Adrenal gland (tissue), 12 donors: ENCODE measurements around the gene SLC25A47. TPM values are rescaled to one million over a fixed set of nuclear protein-coding genes. Genes with fewer than 3 reads are reported as not detected.
A peak's percentile ranks its signal among the peaks of the same experiment; 100 is the strongest.
"Not testable (repeated sequence)": the region's sequence is repeated elsewhere in the genome, so short reads cannot be mapped to it uniquely, and the experiment has no call there.

Source experiments
- DNase-seq, 7 donors: peaks; one replicate each; pipeline ENCODE4 v3.0.0-alpha.2; 2019 to 2020
- H3K27ac ChIP-seq, 5 donors: fragments of 200-600 bp; sonication (generic) in 4 of 5; 1 replicate in 3 of 5; 2 replicates in 2 of 5; pipeline versions ENCODE4 v1.5.1 to v1.8.0; 2016 to 2020; ENCODE audit warnings: mild to moderate bottlenecking in 1 of 5
- H3K27me3 ChIP-seq: fragments of 200-600 bp; 2 replicates; pipeline ENCODE4 v1.8.0; 2021
- H3K36me3 ChIP-seq, 2 donors: fragments of 200-600 bp; replicated peaks in 1 of 2; 1 replicate in 1 of 2; 2 replicates in 1 of 2; pipeline versions ENCODE4 v1.5.1 to v1.8.0; 2018 to 2022
- H3K4me1 ChIP-seq, 2 donors: fragments of 200-600 bp; replicated peaks in 1 of 2; 1 replicate in 1 of 2; 2 replicates in 1 of 2; pipeline versions ENCODE4 v1.5.1 to v1.8.0; 2018 to 2021
- H3K4me3 ChIP-seq, 4 donors: fragments of 200-600 bp; sonication (generic) in 3 of 4; one replicate each; pipeline ENCODE4 v1.5.1; 2016 to 2018
- H3K9me3 ChIP-seq, 3 donors: fragments of 200-600 bp; sonication (generic) in 1 of 3; replicated peaks in 1 of 3; 1 replicate in 2 of 3; 2 replicates in 1 of 3; pipeline versions ENCODE4 v1.5.1 to v1.8.0; 2016 to 2021
- POLR2A ChIP-seq, 2 donors: fragments of 450-650 bp; IDR thresholded peaks; one replicate each; pipeline ENCODE4 v1.6.1; 2017; ENCODE audit warnings: antibody characterized with exemption in 2 of 2, mild to moderate bottlenecking in 2 of 2, moderate library complexity in 1 of 2
- WGBS, 4 donors: extraction: QIAGEN DNeasy Blood & Tissue Kit in 2 of 4; methylation state at CpG; one replicate each; pipeline versions ENCODE4 v1.1.5 to v1.1.7; 2013 to 2017; 5-methylcytosine and 5-hydroxymethylcytosine counted together
- intact Hi-C, 2 donors: fragments of 100-400 bp; cut with DNase I; formaldehyde crosslinking; loops; one replicate each; pipeline versions ENCODE4 v1.14.1 to v1.15.0; 2022 to 2023
- polyA plus RNA-seq, 3 donors: library from polyadenylated mRNA; stranded (reverse); fragments of 200-250 nt in 2 of 3; fragments of 350-450 nt in 1 of 3; fragmentation: Illumina TruSeq in 1 of 3; extraction: RNeasy Lipid Tissue Mini Kit (QIAGEN cat#74804) in 1 of 3; gene quantifications; one replicate each; pipeline ENCODE4 v1.2.3, GENCODE V29; 2013 to 2014
- total RNA-seq, 9 donors: library from RNA; depleted of rRNA in 4 of 9; stranded (reverse); fragments of >200 nt in 4 of 9; fragments of 120-200 nt in 1 of 9; fragmentation: NEBNext Ultra II Directional in 1 of 9; extraction: Animal tissue kit (Norgen Biotek cat#: 25700) in 1 of 9; gene quantifications; one replicate each; pipeline versions ENCODE4 v1.1.0 to v1.2.4, GENCODE V29; 2013 to 2023
- TF ChIP-seq, protein P1 (sequence below), 6 experiments: fragments of 450-650 bp in 4 of 6; fragments of 200-600 bp in 2 of 6; sonication (generic) in 1 of 6; IDR thresholded peaks; 1 replicate in 5 of 6; 2 replicates in 1 of 6; pipeline versions ENCODE4 v1.5.1 to v1.8.0; 2016 to 2021; ENCODE audit warnings: antibody characterized with exemption in 6 of 6, mild to moderate bottlenecking in 2 of 6, moderate library complexity in 1 of 6
- donor health status: healthy with polysubstance abuse.
- donor health status: Bipolar disorder and iron deficiency.
- donor health status: DM: yes; HTN: yes; CAD: no.
- donor health status: DM: no; HTN: no; CAD: no.
- donor health status: DM: no; HTN: no; CAD: no.
- donor health status: DM: yes; HTN: yes; CAD: no.

SLC25A47 gene
- total and polyA plus RNA-seq, 12 donors: 0.07 to 0.28 (median 0.14) TPM; not detected in 9

DNA sequence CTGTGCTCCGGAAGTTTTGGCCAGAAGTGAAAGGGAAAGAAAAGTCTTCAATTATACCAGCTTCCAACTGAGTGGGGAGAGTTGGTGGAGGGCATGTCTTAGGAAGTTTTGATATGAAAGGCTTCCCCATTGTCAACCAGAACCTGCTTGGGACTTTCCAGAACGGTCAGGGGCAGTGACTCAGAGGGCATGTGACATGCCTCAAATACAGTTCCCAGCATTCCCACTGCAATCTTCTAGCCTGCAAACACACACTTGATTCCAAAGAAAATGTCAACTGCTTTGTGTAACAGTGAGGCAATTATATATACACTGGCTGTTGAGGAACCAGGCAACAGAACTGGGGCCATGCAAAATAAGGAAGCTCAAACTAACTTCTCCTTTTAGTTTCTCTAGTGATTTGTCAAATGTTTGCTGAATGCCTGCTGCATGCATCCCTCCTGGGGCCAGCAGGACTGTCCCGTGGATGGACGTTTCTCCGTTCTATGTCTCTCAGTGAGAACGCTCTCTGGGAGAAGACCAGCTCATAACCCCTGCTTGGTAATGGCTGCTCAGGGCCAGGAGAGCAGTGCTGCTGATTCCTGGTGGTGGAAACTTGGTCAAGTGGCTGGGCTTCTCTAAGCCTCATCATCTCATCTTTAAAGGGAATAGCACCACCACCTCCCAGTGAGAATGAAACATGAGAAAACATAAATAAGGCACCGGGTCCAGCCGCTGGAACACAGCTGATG, 18.3 kb downstream of the SLC25A47 start:
- H3K4me3 ChIP-seq: no peak overlapping the region
- WGBS, 4 donors: 57 to 70% (median 63%) methylated on average over 7 to 8 of the region's 8 CpGs
- H3K4me1 ChIP-seq: peaks cover 17 to 23% of the 10 kb centered on the region in 2 donors
- no peaks in the 10 kb centered on the region for H3K9me3 ChIP-seq
- TF ChIP-seq, protein P1, sequence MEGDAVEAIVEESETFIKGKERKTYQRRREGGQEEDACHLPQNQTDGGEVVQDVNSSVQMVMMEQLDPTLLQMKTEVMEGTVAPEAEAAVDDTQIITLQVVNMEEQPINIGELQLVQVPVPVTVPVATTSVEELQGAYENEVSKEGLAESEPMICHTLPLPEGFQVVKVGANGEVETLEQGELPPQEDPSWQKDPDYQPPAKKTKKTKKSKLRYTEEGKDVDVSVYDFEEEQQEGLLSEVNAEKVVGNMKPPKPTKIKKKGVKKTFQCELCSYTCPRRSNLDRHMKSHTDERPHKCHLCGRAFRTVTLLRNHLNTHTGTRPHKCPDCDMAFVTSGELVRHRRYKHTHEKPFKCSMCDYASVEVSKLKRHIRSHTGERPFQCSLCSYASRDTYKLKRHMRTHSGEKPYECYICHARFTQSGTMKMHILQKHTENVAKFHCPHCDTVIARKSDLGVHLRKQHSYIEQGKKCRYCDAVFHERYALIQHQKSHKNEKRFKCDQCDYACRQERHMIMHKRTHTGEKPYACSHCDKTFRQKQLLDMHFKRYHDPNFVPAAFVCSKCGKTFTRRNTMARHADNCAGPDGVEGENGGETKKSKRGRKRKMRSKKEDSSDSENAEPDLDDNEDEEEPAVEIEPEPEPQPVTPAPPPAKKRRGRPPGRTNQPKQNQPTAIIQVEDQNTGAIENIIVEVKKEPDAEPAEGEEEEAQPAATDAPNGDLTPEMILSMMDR (IDR thresholded peaks at IDR 0.05): no peak
- no peak for TF ChIP-seq POLR2A (IDR thresholded peaks at IDR 0.05)
- H3K27me3 ChIP-seq: no peaks in the 10 kb centered on the region
- intact Hi-C loops: no loop called here
- peaks cover 0 to 35% of the 10 kb centered on the region in 2 donors for H3K36me3 ChIP-seq
- H3K27ac ChIP-seq: peak overlapping the region in 4 of 5 donors; percentile 49 to 90 (median 70)
- DNase-seq: peak; percentile 62 to 86 (median 80)

DNA sequence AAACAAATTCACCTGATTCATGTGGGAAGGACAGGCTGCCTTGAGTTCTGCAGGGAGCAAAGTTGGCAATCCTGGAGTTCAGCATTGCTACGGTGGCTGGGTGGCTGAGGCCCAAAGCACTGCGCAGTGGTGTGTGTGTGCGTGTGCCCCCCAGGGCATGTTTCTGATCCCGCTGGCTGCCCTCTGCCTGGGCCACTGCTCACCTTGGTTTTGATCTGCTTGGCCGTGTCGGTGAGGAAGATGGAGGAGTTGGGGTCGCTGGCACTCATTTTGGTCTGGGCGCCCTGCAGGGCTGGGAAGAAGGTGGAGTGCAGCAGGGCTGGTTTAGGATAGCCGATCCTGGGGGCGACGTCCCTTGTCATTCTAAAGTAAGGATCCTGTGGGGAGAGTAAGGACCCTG, 19.1 kb downstream of the SLC25A47 start:
- peaks cover 17 to 23% of the 10 kb centered on the region in 2 donors for H3K4me1 ChIP-seq

DNA sequence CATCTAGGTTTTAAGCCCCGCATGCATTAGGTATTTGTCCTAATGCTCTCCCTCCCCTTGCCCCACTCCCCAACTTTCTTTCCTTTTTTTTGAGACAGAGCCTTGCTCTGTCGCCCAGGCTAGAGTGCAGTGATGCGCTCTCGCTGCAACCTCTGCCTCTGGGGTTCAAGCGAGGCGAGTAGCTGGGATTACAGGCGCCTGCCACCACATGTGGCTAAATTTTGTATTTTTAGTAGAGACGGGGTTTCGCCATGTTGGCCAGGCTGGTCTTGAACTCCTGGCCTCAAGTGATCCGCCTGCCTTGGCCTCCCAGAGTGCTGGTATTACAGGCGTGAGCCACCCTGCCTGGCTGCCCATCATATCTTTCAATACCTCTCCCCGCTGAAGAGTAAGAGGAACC, 19.7 kb downstream of the SLC25A47 start:
- intact Hi-C loops, H3K27ac ChIP-seq: not testable (repeated sequence)
- peak in 3 of 7 donors; percentile 8 to 24 (median 11) for DNase-seq

More for the DNA sequence above, 19.1 kb downstream of the SLC25A47 start:
- H3K27me3 ChIP-seq: no peaks in the 10 kb centered on the region
- no peaks in the 10 kb centered on the region for H3K9me3 ChIP-seq
- H3K27ac ChIP-seq: peak overlapping the region in 3 of 5 donors; percentile 49 to 90 (median 79)
- 87 to 97% (median 94%) methylated on average over 11 of the region's 11 CpGs for WGBS, 4 donors
- intact Hi-C loops: no loop called here
- peak in 3 of 7 donors; percentile 6 to 17 (median 7) for DNase-seq
- TF ChIP-seq, protein P1 (IDR thresholded peaks at IDR 0.05): no peak
- TF ChIP-seq POLR2A (IDR thresholded peaks at IDR 0.05): no peak
- H3K36me3 ChIP-seq: peaks cover 0 to 35% of the 10 kb centered on the region in 2 donors
- no peak overlapping the region for H3K4me3 ChIP-seq

DNA sequence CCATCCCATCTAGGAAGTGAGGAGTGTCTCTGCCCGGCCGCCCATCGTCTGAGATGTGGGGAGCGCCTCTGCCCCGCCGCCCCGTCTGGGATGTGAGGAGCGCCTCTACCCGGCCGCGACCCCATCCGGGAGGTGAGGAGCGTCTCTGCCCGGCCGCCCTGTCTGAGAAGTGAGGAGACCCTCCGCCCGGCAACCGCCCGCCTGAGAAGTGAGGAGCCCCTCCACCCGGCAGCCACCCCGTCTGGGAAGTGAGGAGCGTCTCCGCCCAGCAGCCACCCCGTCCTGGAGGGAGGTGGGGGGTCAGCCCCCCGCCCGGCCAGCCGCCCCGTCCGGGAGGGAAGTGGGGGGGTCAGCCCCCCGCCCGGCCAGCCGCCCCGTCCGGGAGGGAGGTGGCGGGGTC, 21.5 kb downstream of the SLC25A47 start:
- H3K27ac ChIP-seq, intact Hi-C loops, H3K9me3 ChIP-seq, H3K4me3 ChIP-seq, H3K27me3 ChIP-seq: not testable (repeated sequence)
- WGBS, 4 donors: 94 to 95% methylated on average over 9 to 29 of the region's 35 CpGs; no CpG with 5 or more reads in 2 of the 4 donors
- DNase-seq: peak in 3 of 7 donors; percentile 3 to 13 (median 5)
- Histone ChIP-seq H3K36me3 (peaks cover 0 to 37% of the 10 kb centered on the region in 2 donors), H3K4me1 (peaks cover 17 to 23% of the 10 kb centered on the region in 2 donors)

More for the DNA sequence above, 19.7 kb downstream of the SLC25A47 start:
- peaks cover 17 to 23% of the 10 kb centered on the region in 2 donors for H3K4me1 ChIP-seq
- not testable (repeated sequence) for H3K27me3 ChIP-seq, H3K9me3 ChIP-seq, H3K4me3 ChIP-seq
- WGBS, 4 donors: 93 to 98% (median 96%) methylated on average over 11 to 12 of the region's 12 CpGs
- peaks cover 0 to 34% of the 10 kb centered on the region in 2 donors for H3K36me3 ChIP-seq

DNA sequence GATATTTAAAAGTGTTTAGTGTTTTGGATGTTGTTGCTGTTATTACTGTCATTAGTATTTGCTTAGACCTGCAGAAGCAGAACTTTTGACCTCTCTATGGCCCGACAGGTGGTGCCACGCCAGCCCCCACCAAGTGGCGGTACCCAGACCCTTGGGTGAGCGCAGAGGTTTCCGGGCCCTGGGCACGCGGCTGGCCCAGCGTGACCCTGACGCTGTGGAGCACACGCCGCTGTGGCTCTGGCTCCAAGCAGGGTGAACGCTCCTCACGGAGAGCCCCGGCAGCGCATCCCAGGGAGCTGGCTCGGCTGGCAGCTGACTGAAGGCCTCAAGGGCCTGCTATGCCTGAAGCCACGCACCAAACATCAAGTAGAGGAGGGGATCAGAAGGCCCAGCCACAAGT, 22.6 kb downstream of the SLC25A47 start:
- TF ChIP-seq POLR2A (IDR thresholded peaks at IDR 0.05): no peak
- TF ChIP-seq, protein P1 (IDR thresholded peaks at IDR 0.05): no peak
- intact Hi-C loops: no loop called here
- H3K9me3 ChIP-seq: no peaks in the 10 kb centered on the region
- WGBS, 4 donors: 89 to 98% (median 96%) methylated on average over 6 to 17 of the region's 17 CpGs
- H3K27ac ChIP-seq: no peak overlapping the region
- no peak overlapping the region for H3K4me3 ChIP-seq
- no peaks in the 10 kb centered on the region for H3K27me3 ChIP-seq
- H3K4me1 ChIP-seq: peaks cover 11 to 16% of the 10 kb centered on the region in 2 donors
- peaks cover 0 to 41% of the 10 kb centered on the region in 2 donors for H3K36me3 ChIP-seq
- DNase-seq: peak in 3 of 7 donors; percentile 6 to 42 (median 8)
